ENCODE measurements around the gene TMBIM1.

DNA sequence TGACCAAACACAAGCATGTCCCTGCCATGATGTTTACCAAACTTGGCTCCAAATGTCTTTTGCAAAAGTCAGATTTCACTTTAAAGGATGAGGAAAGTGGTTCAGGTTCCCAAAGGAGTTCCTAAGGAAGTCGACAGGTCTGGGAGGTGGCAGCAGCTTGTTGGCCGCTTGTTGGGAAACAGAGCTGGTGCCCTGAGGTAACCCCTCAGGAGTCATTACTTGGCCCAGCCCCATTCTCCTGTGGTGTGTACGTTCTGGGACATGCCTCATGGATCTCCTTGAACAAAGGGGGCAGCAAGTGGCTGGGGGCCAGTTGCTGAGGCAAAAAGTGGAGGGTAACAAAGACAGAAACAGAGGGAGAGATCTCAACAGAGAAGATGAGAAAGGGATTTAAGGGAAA is 10.9 kb downstream of the TMBIM1 start:
- TF ChIP-seq, protein P1, sequence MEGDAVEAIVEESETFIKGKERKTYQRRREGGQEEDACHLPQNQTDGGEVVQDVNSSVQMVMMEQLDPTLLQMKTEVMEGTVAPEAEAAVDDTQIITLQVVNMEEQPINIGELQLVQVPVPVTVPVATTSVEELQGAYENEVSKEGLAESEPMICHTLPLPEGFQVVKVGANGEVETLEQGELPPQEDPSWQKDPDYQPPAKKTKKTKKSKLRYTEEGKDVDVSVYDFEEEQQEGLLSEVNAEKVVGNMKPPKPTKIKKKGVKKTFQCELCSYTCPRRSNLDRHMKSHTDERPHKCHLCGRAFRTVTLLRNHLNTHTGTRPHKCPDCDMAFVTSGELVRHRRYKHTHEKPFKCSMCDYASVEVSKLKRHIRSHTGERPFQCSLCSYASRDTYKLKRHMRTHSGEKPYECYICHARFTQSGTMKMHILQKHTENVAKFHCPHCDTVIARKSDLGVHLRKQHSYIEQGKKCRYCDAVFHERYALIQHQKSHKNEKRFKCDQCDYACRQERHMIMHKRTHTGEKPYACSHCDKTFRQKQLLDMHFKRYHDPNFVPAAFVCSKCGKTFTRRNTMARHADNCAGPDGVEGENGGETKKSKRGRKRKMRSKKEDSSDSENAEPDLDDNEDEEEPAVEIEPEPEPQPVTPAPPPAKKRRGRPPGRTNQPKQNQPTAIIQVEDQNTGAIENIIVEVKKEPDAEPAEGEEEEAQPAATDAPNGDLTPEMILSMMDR (IDR thresholded peaks at IDR 0.05) = no peak
- no peak for TF ChIP-seq POLR2A (IDR thresholded peaks at IDR 0.05)
- TF ChIP-seq POLR2AphosphoS5 (IDR thresholded peaks at IDR 0.05) = no peak
